Mucosa of stomach (tissue), 1 donor: Measurements from ENCODE around the gene MED12.

ENCODE experiments used
- H3K27me3 ChIP-seq: one replicate; pipeline ENCODE4 v1.7.0; 2013; ENCODE audit warnings: mild to moderate bottlenecking, low read length; ENCODE audit not compliant: control insufficient read depth, insufficient read depth
- H3K36me3 ChIP-seq: one replicate; pipeline ENCODE4 v1.7.0; 2013; ENCODE audit warnings: low read length; ENCODE audit not compliant: control insufficient read depth, insufficient read depth
- H3K4me1 ChIP-seq: one replicate; pipeline ENCODE4 v1.7.0; 2013; ENCODE audit warnings: mild to moderate bottlenecking, low read length; ENCODE audit not compliant: control insufficient read depth, insufficient read depth
- H3K4me3 ChIP-seq: one replicate; pipeline ENCODE4 v1.7.0; 2013; ENCODE audit warnings: low read length
- H3K9ac ChIP-seq: one replicate; pipeline ENCODE4 v1.7.0; 2013; ENCODE audit warnings: mild to moderate bottlenecking, low read length, moderate library complexity
- H3K9me3 ChIP-seq: one replicate; pipeline ENCODE4 v1.7.0; 2013; ENCODE audit warnings: mild to moderate bottlenecking, low read length, moderate library complexity; ENCODE audit not compliant: control insufficient read depth
- donor health status: Pancreatic carcinoma.

Gene MED12

DNA sequence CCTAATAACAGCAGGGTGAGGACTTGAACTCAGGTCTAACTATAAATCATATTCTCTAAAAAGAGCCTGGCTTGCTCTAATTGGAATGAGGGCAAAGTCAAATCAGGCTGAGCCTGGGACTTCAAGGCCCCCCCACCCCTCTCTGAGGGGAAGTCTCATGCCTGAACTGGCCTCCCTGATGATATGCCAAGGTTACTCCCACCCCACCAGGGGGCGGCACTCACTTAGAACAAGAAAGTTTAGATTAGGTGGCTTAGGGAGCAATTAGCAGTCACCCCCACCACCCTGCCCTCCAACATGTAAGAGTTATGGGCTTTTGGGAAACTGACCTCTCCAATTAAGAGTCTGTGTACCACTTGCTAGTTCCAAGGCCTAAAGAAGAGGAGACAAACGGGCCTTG, 20.1 kb upstream of the MED12 start:
- Histone ChIP-seq H3K4me3 (no peak overlapping the region), H3K4me1 (peaks cover 8% of the 10 kb centered on the region), H3K27me3 (no peaks in the 10 kb centered on the region), H3K9ac (peak overlapping the region; percentile 2), H3K36me3 (no peaks in the 10 kb centered on the region), H3K9me3 (no peaks in the 10 kb centered on the region)

- no peak overlapping the region for H3K4me3 ChIP-seq
- no peaks in the 10 kb centered on the region for H3K36me3 ChIP-seq
- no peaks in the 10 kb centered on the region for H3K27me3 ChIP-seq
- H3K4me1 ChIP-seq, result peaks cover 15% of the 10 kb centered on the region
- H3K9ac ChIP-seq, result peak overlapping the region; percentile 2
- H3K9me3 ChIP-seq, result no peaks in the 10 kb centered on the region
These were observed 19.4 kb upstream of the MED12 start for GRCh38 chrX:71098951-71099506.

DNA sequence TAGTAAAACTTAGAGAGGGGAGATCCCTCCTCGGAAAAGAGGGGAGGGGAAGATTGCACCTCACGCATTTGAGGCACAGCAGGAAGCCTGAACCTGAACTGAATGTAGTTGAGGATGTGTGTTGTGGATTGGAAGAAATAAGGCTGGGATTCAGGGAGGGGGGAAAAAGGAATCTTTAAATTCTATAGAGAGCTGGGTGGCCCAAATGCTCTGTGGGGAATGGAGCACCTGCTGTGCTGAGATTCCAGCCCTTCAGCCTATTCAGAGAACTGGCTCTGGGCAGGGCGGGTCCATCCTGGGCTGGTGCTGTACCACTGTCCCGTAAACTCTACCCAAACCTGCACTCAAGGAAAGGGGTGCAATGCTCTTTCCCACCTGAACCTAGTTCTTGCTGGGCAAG, 18.7 kb upstream of the MED12 start:
- no peaks in the 10 kb centered on the region for H3K27me3 ChIP-seq
- H3K36me3 ChIP-seq, result no peaks in the 10 kb centered on the region
- peaks cover 17% of the 10 kb centered on the region for H3K4me1 ChIP-seq

GRCh38 chrX:71100581-71101505, 17.6 kb upstream of the MED12 start:
- Histone ChIP-seq H3K4me3 (no peak overlapping the region), H3K27me3 (no peaks in the 10 kb centered on the region), H3K9me3 (no peaks in the 10 kb centered on the region), H3K9ac (no peak overlapping the region), H3K4me1 (peaks cover 17% of the 10 kb centered on the region), H3K36me3 (no peaks in the 10 kb centered on the region)

More for the DNA sequence above, 18.7 kb upstream of the MED12 start:
- no peak overlapping the region for H3K4me3 ChIP-seq
- no peaks in the 10 kb centered on the region for H3K9me3 ChIP-seq
- no peak overlapping the region for H3K9ac ChIP-seq

GRCh38 chrX:71102292-71102691, 16.1 kb upstream of the MED12 start:
- H3K9me3 ChIP-seq, result no peaks in the 10 kb centered on the region
- no peak overlapping the region for H3K4me3 ChIP-seq
- no peaks in the 10 kb centered on the region for H3K27me3 ChIP-seq
- no peaks in the 10 kb centered on the region for H3K36me3 ChIP-seq
- H3K9ac ChIP-seq, result no peak overlapping the region
- peaks cover 17% of the 10 kb centered on the region for H3K4me1 ChIP-seq

GRCh38 chrX:71103110-71103983, 15.0 kb upstream of the MED12 start:
- no peak overlapping the region for H3K4me3 ChIP-seq
- H3K36me3 ChIP-seq, result no peaks in the 10 kb centered on the region
- peak overlapping the region; percentile 43 for H3K9ac ChIP-seq
- H3K4me1 ChIP-seq, result peaks cover 12% of the 10 kb centered on the region
- H3K27me3 ChIP-seq, result no peaks in the 10 kb centered on the region
- no peaks in the 10 kb centered on the region for H3K9me3 ChIP-seq

DNA sequence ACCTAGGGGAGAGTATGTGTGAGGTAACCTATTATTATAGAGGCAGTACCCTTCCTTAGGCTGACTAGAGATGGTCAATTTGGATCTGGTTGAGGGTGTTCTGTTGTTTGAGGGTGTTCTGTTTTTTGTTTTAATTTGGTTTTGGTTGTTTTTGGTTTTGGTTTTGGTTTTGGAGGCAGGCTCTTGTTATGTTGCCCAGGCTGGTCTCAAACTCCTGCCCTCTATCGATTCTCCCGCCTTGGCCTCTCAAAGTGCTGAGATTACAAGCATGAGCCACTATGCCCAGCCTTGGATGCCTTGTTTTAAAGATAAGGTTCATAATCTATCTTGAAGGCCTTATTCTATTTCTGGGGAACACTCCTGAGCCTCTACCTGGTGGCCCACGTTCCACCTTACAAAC, 12.8 kb upstream of the MED12 start:
- H3K9me3 ChIP-seq, result no peaks in the 10 kb centered on the region
- no peaks in the 10 kb centered on the region for H3K27me3 ChIP-seq
- H3K36me3 ChIP-seq, result no peaks in the 10 kb centered on the region
- no peak overlapping the region for H3K9ac ChIP-seq
- H3K4me3 ChIP-seq, result no peak overlapping the region
- peaks cover 12% of the 10 kb centered on the region for H3K4me1 ChIP-seq

- Histone ChIP-seq H3K27me3 (no peaks in the 10 kb centered on the region), H3K36me3 (no peaks in the 10 kb centered on the region), H3K9ac (no peak within 1 kb of the TSS), H3K4me3 (no peak within 1 kb of the TSS), H3K4me1 (peaks cover 16% of the 10 kb centered on the region), H3K9me3 (no peaks in the 10 kb centered on the region)
These were observed 12.0 kb upstream of the MED12 start, which contains the start of gene CXorf65 for GRCh38 chrX:71106427-71106826. TSS of gene CXorf65 (minus strand) at chrX:71106740. CDS start at chrX:71106556, 184 bp downstream.

GRCh38 chrX:71107245-71107644, 11.2 kb upstream of the MED12 start:
- no peak overlapping the region for H3K4me3 ChIP-seq
- H3K36me3 ChIP-seq, result no peaks in the 10 kb centered on the region
- H3K4me1 ChIP-seq, result peaks cover 24% of the 10 kb centered on the region
- no peaks in the 10 kb centered on the region for H3K9me3 ChIP-seq
- H3K27me3 ChIP-seq, result no peaks in the 10 kb centered on the region
- no peak overlapping the region for H3K9ac ChIP-seq

DNA sequence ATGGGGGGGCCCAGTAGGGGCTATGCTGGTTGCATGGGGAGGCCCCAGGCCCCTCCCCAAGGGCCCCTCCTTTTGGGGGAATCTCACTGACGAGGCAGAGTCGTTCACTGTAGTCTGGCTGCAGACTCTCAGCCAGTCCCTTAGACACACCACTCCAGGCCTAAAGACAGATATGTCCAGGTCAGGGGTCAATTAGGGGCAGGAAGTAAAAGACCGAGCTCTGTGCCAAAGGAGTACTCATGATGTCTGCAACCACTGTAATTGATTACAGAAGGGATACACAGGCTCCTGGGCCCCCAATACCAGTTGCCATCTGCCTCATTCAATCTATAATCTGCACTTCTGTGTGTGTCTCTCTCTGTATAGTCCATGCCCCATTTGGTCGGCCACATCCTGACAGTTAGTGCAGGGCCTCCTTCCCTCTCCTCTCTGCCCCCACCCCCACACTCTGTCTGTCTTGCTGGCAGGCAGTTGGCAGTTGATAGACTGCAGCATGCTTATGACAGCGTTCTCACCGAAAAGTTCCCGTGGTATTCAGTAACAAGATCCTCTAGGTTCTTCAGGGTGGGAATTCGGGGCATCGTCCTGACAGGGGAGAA, 10.5 kb upstream of the MED12 start:
- H3K4me1 ChIP-seq, result peaks cover 24% of the 10 kb centered on the region
- no peak overlapping the region for H3K9ac ChIP-seq
- no peak overlapping the region for H3K4me3 ChIP-seq
- H3K27me3 ChIP-seq, result no peaks in the 10 kb centered on the region
- H3K9me3 ChIP-seq, result no peaks in the 10 kb centered on the region
- no peaks in the 10 kb centered on the region for H3K36me3 ChIP-seq

GRCh38 chrX:71109051-71109450, 9.3 kb upstream of the MED12 start:
- H3K27me3 ChIP-seq, result no peaks in the 10 kb centered on the region
- H3K9ac ChIP-seq, result no peak overlapping the region
- no peaks in the 10 kb centered on the region for H3K9me3 ChIP-seq
- no peaks in the 10 kb centered on the region for H3K36me3 ChIP-seq
- peaks cover 14% of the 10 kb centered on the region for H3K4me1 ChIP-seq
- H3K4me3 ChIP-seq, result no peak overlapping the region
